ENCODE measurements around the gene RBMS3. TPM values are rescaled to one million over a fixed set of nuclear protein-coding genes. Genes with fewer than 3 reads are reported as not detected.
A peak's percentile ranks its signal among the peaks of the same experiment; 100 is the strongest.

Gene RBMS3
- total RNA-seq, 1 donor from 2014 or later = 70.0 TPM

DNA sequence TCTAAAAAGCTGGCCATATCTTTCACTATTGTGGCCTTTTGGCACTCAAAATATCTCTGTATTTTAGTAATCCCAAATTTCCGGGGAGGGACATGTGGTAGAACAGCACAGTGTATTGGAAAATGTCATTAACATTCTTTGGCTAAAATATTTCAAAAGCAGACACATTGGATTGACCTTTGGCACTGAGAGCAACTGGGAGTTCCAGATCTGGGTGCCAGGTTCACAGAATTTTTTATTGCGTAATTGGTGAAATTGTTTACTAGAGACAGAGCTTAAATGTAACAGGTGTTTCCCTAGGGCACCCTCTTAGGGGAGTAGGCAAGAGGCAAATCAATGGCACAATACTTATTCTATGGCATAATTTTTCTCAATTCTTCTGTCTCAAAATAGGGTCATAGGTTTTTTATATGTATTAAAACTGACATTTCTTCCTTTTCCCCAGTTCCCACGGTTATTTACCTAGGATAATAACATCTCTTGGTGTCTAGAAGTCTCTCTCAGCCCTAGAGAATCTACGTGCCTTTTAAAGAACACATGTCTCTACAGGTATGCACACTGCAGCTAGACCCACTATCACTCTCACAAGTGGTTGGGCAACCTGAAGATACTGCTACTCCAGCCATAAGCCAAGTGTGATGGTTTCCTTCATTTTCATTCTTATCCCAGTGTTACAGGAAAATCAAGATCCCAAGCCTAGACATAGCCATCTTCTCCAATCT, 10.6 kb downstream of the RBMS3 start:
- peaks cover 30% of the 10 kb centered on the region for H3K4me1 ChIP-seq
- no peak overlapping the region for H3K4me3 ChIP-seq
- H3K36me3 ChIP-seq = no peaks in the 10 kb centered on the region
- TF ChIP-seq POLR2A (IDR thresholded peaks at IDR 0.05) = no peak
- TF ChIP-seq POLR2AphosphoS5 (IDR thresholded peaks at IDR 0.05; ENCODE audit: insufficient read depth in 1 of 2, low read depth in 1 of 2) = no peak
- TF ChIP-seq, protein P1, sequence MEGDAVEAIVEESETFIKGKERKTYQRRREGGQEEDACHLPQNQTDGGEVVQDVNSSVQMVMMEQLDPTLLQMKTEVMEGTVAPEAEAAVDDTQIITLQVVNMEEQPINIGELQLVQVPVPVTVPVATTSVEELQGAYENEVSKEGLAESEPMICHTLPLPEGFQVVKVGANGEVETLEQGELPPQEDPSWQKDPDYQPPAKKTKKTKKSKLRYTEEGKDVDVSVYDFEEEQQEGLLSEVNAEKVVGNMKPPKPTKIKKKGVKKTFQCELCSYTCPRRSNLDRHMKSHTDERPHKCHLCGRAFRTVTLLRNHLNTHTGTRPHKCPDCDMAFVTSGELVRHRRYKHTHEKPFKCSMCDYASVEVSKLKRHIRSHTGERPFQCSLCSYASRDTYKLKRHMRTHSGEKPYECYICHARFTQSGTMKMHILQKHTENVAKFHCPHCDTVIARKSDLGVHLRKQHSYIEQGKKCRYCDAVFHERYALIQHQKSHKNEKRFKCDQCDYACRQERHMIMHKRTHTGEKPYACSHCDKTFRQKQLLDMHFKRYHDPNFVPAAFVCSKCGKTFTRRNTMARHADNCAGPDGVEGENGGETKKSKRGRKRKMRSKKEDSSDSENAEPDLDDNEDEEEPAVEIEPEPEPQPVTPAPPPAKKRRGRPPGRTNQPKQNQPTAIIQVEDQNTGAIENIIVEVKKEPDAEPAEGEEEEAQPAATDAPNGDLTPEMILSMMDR (IDR thresholded peaks at IDR 0.05) = no peak
- DNase-seq (ENCODE audit: extremely low spot score in 2 of 2) = no peak
- no peaks in the 10 kb centered on the region for H3K27me3 ChIP-seq
- intact Hi-C loops (cut with DNase I) = no loop called here
- H3K9me3 ChIP-seq = no peaks in the 10 kb centered on the region
- no peak overlapping the region for H3K27ac ChIP-seq

DNA sequence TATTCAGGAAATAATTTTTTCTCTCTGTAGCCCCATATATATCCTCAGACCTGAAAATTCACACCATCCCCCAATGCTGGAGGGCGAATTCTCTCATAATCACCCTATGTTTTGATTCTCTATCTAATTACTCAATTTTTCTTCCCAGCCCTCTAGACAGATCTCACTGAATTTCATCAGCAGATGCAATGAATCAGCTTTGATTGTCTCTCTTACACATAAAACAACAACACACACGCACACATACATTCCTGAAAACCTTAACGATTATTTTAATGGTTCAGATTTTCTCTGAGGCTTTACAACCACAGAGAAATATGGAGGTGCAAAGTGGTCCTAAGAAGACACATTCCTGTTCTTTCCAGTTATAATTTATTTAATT, 11.1 kb downstream of the RBMS3 start:
- H3K4me1 ChIP-seq = peaks cover 30% of the 10 kb centered on the region
- H3K9me3 ChIP-seq = no peaks in the 10 kb centered on the region
- intact Hi-C loops (cut with DNase I) = no loop called here
- TF ChIP-seq POLR2AphosphoS5 (IDR thresholded peaks at IDR 0.05; ENCODE audit: insufficient read depth in 1 of 2, low read depth in 1 of 2) (no peak), POLR2A (IDR thresholded peaks at IDR 0.05) (no peak)
- TF ChIP-seq, protein P1 (IDR thresholded peaks at IDR 0.05) = no peak
- DNase-seq (ENCODE audit: extremely low spot score in 2 of 2) = no peak
- H3K27ac ChIP-seq = no peak overlapping the region
- H3K36me3 ChIP-seq = no peaks in the 10 kb centered on the region
- H3K27me3 ChIP-seq = no peaks in the 10 kb centered on the region
- H3K4me3 ChIP-seq = no peak overlapping the region

DNA sequence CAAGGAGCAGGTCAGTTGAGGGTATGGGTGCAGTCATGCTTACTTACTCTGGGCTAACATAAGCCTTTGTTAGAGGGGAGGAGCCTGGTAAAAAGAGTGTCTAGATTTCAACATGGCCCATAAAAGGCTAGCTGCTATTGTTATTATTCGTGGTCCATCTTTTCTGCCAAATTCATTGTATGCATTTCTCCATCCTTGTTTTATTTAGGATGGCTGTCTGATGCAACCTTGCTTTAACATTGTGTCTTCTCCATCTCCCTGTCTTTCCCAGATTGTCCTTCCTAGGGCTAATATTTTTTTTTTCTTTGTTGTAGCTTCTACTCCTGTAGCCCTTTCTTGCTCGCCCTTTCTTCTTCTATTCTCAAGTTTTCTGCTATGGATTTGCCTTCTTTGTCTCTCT, 12.6 kb downstream of the RBMS3 start:
- intact Hi-C loops (cut with DNase I) = no loop called here
- Histone ChIP-seq H3K4me1 (peaks cover 18% of the 10 kb centered on the region), H3K36me3 (no peaks in the 10 kb centered on the region), H3K27ac (no peak overlapping the region), H3K4me3 (no peak overlapping the region), H3K9me3 (no peaks in the 10 kb centered on the region), H3K27me3 (no peaks in the 10 kb centered on the region)
- no peak for DNase-seq (ENCODE audit: extremely low spot score in 2 of 2)
- no peak for TF ChIP-seq POLR2AphosphoS5 (IDR thresholded peaks at IDR 0.05; ENCODE audit: insufficient read depth in 1 of 2, low read depth in 1 of 2)
- TF ChIP-seq, protein P1 (IDR thresholded peaks at IDR 0.05) = no peak
- TF ChIP-seq POLR2A (IDR thresholded peaks at IDR 0.05) = no peak

DNA sequence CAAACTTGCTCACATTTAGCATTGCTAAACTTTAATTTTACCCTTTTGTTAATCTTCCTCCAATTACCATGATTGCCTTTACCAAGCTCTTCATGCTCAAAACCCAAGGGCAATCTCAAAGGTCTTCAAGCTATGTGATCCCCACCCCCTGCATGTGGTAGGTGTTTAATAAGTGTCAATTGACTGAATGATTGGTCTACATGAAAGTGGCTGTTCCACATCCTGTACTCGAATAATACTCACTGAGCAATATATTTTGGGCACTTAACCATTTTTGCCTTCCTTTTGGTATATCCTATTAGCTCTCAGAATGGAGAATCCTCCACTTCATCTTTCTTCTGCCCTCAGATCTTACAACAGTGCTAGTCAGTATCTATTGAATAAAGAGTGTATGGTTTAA, 17.1 kb downstream of the RBMS3 start:
- no peaks in the 10 kb centered on the region for H3K27me3 ChIP-seq
- H3K4me1 ChIP-seq = peaks cover 7% of the 10 kb centered on the region
- intact Hi-C loops (cut with DNase I) = no loop called here
- no peak overlapping the region for H3K4me3 ChIP-seq
- no peak overlapping the region for H3K27ac ChIP-seq
- DNase-seq (ENCODE audit: extremely low spot score in 2 of 2) = no peak
- no peak for TF ChIP-seq POLR2AphosphoS5 (IDR thresholded peaks at IDR 0.05; ENCODE audit: insufficient read depth in 1 of 2, low read depth in 1 of 2)
- TF ChIP-seq, protein P1 (IDR thresholded peaks at IDR 0.05) = no peak
- TF ChIP-seq POLR2A (IDR thresholded peaks at IDR 0.05) = no peak
- no peaks in the 10 kb centered on the region for H3K9me3 ChIP-seq
- H3K36me3 ChIP-seq = no peaks in the 10 kb centered on the region

DNA sequence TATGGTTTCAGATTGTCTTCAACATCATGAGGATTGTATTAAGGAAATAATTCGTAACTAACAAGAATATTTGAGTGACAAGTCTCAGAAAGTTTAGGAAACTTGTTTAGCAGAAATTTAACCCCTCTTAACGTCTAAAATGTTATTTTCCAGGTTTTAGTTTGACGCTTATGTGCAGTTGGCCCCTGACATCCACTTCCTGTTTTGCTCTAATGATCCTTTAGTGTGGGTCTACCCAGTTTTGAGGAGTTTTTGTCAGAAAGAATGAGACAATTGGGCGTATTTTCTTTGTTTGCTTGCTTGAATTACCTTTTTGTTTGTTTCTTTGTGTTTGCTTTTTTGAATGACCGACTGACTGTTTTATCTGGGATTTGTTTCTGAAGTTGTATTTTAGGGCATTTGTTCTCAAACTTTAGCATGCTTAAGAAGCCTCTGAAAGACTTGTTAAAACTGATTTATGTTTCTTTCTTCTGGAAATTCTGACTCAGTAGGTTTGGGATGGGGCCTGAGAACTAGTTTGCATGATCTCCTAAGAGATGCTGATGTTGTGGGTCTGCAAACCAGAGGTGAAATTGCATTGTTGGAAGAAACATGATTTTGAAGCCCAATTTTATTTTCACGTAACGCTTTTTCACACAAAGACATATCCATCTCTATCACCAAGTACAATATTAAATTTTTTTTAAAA, 20.6 kb downstream of the RBMS3 start:
- TF ChIP-seq POLR2AphosphoS5 (IDR thresholded peaks at IDR 0.05; ENCODE audit: insufficient read depth in 1 of 2, low read depth in 1 of 2) (no peak), POLR2A (IDR thresholded peaks at IDR 0.05) (no peak)
- TF ChIP-seq, protein P1 (IDR thresholded peaks at IDR 0.05) = no peak
- peak overlapping the region; percentile 51 for H3K27ac ChIP-seq
- H3K36me3 ChIP-seq = no peaks in the 10 kb centered on the region
- no peak for DNase-seq (ENCODE audit: extremely low spot score in 2 of 2)
- H3K27me3 ChIP-seq = no peaks in the 10 kb centered on the region
- no peak overlapping the region for H3K4me3 ChIP-seq
- H3K9me3 ChIP-seq = no peaks in the 10 kb centered on the region
- H3K4me1 ChIP-seq = no peaks in the 10 kb centered on the region
- intact Hi-C loops (cut with DNase I) = no loop called here

All from vagina (tissue), 2 donors.